LHCN-M2 (cell line): ENCODE data around the gene FOXF1. TPM values are rescaled to one million over a fixed set of nuclear protein-coding genes. Genes with fewer than 3 reads are reported as not detected.

Experiments
- DNase-seq: peaks from one replicate; pipeline ENCODE4 v3.0.0-alpha.2; 2012; ENCODE audit warnings: low read depth
- total RNA-seq: library from RNA; depleted of rRNA; stranded (reverse); fragments of >200 nt; gene quantifications from 2 replicates; pipeline ENCODE4 v1.2.3, GENCODE V29; 2014

Gene FOXF1
- total RNA-seq, 1 experiment from 2014 or later = not detected

DNA sequence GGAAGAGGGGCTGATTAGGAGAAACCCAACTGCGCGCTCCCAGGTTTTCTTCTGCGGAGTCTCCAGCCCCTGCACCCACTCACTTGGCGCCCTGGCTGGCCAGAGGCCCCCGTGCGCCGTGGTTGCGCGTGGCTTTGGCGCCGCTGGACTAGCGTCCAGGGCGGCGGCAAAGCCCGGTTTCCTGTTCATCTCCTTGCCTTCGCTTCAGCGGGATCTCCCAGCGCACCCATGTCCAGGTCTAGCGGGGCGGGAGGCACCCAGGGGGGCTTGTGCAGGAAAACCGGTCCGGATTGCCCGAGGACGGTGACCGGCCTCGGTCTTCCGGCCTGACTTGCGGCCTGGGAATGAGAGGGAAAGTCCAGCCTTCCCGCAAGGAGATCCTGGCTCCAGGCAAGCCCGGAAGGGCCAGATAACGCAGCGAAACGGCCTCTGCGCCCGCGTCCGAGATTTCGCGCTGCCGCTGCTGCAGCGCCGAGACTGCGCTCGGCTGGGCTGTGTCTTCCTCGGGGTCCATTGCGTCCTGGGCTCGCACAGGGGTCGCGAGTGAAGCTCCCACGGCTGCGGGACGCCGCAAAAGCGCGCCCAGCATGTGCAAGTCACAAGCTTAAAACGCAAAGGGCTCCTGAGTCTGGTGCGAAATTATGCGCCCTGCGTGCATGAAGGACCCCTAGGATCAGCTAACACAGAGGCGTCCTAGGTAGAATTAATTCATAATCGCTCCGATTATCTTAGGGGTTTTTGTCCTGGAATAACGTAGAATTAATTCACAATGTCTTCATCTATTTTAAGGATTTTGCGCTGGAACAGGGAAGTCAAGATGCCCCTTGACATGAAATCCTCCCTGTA lies 5.7 kb downstream of the FOXF1 start:
- no peak for DNase-seq

DNA sequence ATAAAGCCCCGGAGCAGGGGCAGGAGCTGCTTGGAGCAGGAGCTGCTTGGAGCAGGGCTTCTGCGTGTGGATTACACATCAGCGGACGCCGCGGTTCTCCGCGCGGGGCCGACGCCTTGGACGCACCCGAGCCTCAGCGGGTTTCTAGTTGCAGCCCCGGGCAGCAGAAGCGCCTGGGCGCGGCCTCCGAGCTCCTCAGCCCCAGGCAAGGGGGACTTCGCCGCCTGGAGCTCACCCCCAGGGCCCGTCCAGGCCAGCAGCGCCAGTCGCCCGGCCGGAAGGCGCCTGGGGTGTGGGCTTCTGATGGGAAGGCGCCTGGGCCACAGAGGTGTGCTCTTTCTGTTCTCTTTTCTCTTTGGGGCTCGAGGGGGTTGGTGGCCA lies 6.3 kb downstream of the FOXF1 start:
- DNase-seq = no peak

DNA sequence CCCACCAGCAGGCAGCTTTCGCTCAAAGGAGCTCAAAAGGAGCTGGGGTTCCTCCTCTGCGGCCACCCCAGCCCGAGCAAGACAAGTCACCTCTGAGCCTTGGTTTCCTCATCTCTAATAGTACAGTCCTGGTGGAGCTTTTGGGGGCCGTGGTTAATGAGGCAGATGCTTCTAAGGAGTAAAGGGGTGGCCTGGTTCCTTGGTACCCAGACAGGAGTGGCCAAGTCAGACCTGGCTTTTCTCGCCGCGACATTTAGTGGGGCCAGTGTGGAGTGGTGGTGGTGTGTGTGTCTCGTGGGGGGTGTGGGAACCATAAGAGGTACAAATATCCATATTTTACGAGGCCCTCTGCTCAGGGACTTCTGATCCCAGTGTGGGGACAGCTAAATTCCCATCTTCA lies 6.7 kb downstream of the FOXF1 start:
- DNase-seq = no peak

DNA sequence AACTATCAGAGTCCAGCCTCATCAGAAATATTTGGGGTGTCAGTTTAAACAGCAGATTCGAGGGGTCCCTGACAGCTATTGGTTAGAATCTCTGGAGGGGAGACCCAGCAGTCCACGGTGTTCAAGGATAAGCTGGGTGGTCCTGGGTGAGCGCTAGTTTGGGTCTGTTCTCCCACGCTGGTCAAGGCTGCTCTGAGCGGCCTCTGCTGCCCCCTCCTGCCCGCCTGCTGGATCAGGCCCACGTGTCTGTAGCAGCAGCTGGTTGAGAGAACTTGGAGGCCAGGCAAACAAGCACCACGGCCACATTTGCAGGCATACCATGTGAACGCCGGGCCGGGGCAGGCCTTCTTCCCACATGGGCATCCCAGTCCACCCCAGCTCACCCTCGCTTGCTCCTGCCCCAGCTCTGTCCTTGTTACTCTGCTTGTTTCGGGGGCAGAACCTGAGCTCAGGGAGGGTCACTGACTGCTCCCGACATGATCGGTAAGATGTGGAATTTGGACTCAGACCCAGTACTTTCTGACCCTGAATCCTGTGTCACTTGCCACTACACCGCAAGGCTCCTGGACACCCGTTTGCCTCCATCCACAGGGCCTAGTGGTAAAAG lies 7.4 kb downstream of the FOXF1 start:
- DNase-seq = peak; percentile 34

DNA sequence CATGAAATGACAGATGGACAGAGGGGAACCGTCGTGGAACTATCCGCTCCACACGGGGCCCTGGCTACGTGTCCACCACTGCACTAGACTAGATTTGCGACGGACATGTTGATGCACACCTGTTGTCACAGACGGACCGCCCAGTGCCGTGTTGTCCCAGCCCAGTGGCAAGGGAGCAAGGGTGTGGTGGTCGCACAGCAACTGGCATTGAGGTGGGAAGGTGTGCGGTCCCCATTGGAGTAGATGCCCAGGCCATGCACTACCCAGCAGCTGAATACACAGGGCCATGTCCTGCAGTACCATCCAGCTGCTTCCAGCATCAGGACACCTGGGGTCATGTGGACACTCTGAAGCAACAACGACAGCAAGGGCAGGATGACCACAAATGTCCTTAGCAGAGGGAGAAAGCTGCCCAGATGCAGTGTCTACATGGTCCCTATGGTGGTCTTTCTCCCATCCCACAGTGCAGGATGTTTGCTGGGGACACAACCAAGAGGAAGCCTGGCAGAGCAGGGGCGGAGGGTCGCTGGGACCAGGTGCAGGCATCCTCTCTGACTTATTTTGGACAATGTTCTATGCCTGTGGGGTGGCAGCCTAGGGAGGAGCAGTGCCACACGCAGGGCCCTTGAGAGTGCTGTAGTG lies 8.8 kb downstream of the FOXF1 start:
- DNase-seq = no peak

DNA sequence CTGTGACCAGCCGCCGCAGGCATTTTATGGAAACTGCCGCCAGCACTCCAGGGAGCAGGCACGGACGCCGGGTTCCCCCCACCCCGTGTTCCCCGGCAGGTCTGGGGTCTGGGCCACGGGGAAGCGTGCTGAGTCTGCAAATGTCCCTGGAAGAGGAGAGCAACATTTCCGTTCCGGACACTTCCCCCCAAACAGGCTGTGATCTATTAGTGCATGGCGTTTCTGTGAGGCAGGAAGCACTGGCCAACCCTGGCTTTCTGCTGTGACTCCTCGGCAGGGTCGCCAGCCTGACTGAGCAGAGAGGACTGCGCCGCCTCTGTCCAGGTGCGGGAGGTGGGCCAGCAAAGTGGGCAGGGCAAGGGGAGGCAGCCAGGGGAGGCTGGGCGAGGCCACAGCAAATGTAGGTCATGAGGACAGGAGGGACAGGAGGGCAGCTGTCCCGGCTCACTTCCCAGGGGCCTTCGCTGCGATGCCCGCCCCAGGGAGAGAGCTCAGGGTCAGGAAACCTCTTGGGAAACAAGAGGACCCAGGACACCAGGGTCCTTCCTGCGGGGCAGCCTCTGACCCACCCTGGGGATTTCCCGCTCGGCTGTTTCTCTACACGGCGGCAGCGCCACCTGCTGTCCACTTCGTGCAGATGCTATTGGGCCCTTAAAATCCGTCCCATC lies 9.5 kb downstream of the FOXF1 start:
- DNase-seq = peak; percentile 25

DNA sequence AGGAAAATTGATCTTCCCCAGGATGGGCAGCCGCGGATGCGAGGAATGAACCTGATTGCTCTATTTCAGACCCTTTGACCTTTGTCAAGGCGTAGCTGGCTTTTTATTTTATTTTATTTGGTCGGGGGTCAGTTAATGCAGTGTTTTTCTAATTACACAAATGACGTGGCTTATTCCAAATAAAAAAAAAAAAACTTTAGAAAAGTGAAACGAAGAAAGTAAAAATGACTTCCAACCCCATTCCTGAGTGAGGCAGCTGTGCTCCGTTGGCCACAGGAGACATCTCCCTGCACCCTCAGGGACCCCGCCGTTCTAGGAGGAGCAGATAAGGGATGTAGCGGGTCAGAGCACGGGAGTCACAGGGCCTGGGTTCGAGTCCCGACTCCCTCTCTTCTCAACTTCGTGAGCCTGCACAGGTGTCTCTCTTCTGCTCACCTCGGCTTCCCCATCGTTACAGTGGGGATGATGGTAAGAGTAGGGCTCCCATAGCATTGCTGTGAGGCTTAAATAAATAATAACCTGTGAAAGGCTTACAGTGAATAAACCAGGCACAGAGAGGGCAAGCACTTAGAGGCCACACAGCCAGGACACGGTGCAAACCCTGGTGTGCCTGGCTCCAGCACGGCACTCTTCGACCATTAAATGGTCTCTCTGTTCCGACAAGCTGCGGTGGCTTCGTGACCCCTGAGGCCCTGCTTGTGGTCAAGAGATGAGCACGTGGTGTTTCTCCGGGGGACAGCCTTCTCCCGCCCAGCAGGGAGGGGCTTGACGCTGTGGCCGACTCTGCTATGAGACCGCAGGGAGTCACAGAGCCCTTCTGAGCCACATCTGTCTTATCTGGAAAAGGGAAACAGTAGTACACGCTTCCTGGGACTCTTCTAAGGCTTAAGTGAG lies 10.2 kb downstream of the FOXF1 start:
- DNase-seq = no peak

DNA sequence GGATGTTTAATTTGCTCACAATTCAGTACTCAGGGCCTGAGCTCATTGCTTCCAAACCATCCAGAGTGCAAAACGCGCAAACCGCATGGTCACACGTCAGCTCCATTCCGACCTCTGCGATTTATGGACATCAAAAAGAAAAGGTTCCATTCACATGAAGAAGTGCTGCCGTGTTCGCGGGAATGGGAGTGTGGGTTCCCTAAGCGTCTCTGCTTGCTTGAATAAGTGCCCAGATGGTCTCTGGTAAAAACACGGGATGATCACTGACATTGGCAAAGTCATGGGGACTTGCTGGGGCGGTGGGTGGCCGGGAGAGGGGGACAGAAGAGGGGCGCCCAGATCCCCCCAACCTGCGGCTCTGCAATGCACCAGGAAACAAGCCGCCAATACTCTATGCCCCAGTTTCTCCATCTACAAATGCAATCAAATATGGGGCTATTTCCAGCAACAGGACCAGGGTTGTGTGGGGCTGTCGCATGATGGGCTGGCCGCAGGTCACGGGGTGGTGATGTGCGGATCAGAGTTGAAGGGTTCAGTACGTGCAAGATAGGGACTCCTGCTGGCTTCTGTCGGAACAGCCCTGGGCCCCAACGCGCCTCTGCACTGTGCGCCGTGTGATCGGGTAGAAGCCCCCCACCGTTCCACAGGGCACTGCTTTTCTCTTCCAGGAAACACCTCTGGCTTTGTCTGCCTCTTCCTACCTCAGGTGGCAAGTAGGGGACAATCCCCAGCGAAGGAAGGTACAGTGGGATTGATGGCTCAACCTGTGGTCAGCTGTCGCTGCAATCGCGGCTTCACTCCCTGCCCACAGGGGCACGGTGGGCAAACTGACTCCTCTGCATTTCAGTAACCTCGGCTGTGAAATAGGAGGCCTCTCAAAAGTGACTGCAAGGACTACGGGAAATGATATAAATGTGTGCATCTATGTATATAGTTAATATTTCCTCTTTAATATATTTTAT lies 11.2 kb downstream of the FOXF1 start:
- DNase-seq = no peak

DNA sequence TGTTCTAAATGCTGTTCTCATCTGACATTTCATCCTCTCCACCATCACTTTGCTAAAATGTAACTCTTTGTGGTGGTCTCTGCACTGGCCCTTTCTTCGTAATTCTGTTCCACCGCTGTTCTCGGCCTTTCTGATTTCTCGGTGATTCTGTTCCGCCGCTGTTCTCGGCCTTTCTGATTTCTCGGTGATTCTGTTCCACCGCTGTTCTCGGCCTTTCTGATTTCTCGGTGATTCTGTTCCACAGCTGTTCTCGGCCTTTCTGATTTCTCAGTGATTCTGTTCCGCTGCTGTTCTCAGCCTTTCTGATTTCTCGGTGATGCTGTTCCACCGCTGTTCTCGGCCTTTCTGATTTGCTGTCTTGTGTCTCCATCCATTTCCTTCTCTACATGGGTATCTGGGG lies 12.3 kb downstream of the FOXF1 start:
- no peak for DNase-seq

DNA sequence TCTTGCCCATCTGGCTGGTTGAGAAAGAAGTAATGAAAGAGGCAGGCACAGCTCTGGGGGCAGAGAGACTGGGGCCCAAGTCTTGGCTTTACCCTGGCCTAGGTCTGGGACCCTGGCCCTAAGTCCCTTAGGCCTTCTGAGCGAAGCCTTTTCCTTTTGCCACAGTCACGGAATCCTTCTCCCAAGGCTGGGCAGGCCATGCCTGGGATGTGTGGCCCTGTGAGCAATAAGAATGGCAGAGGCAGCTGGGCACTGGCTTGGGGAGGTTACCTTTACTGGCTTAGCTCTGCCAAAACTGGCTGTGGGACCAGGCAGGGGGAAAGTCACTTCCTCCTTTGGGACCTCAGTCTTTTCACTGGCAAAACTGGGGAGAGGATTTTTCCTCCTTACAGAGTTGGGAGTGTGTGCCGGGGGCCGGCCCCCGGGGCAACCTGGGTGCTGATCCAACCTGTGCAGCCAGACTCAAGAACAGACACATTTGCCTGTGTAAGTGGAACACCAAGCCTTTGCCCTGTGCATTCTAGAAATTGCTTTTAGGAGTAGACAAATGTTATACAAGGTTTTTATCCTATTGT lies 12.9 kb downstream of the FOXF1 start:
- DNase-seq = no peak

DNA sequence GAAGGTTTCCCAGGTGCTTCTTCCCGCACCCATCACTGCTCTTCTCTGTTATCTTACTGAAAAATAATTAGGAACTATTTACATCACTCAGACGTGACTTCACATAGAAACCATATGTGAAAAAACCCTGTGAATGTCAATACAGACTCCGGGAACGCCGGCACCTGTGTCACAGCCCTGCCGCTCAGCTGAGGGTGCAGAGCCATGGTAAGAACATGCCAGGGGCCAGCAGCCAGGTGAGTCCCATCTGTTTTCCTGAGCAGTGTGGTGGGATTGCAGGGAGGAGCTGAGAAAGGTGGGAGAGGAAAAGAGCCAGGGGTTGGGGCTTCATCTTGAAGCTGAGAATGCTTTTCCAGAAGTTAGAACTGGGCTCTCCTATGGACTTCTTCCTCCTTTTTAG lies 13.7 kb downstream of the FOXF1 start:
- DNase-seq = no peak

DNA sequence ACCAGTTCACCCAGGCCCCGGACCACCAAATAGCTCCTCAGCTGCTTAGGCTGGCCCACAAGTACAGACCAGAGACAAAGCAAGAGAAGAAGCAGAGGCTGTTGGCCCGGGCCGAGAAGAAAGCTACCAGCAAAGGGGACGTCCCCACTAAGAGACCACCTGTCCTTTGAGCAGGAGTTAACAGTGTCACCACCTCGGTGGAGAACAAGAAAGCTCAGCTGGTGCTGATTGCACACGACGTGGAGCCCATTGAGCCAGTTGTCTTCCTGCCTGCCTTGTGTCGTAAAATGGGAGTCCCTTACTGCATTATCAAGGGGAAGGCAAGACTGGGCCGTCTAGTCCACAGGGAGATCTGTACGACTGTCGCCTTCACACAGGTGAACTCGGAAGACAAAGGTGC lies 15.4 kb downstream of the FOXF1 start:
- no peak for DNase-seq

DNA sequence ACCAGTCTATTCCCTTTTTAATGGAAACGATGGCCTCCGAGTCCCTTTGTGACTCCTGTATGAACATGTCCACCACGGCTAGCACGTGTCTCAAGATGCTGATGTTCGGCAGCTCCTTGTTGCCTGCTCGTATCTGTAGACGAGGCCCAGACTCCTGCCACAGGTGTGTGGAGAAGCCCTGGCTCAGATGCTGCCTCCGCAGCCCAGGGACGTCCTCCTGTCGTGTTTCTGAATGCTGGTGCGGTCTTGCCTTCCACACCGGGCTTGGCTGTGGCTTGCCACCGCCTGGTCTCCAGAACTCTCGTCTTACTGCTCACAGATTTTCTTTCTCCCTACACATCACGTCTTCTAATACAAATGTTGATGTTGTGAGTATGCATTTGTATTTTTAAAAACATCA lies 17.0 kb downstream of the FOXF1 start:
- no peak for DNase-seq

DNA sequence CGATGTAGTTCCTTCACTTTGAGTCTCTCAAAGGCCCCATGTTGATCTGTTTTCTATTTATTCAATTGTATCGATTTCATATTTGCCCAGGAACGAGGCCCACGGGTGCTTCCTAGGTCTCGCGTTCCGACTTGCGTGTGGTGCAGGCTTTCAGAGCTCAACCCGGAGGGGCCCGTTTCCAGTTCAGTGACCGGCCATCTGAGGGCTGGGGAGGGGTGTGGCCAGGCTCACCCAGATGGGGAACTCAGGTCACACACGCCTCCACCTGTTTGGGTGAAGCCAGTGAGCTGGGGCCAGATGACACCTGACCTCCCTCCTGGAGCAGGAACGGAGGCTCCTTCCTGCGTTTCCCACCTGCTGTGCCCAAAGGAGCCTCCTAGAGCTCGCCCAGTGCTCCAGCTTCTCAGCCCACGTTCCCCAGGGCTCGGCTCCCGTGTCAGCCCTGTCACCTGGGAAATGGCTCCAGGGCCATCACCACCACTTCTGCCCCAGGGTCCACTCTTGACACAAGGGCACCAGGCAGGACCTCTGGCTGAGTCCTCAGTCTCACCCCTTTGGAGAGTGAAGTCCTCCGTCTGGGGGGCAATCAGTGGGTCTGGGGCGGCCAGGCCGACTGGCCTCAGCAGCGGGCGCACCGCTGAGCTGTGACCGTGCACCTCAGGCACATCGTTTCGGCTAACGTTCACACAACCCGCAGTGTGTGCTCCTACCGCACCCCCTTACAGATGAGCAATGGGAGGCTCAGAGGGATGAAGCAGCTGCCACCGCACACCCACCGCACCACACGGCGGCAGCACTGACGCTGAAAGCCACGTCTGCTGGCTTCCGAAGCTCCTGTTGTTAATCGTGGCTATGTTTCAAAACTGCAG lies 18.0 kb downstream of the FOXF1 start:
- no peak for DNase-seq

DNA sequence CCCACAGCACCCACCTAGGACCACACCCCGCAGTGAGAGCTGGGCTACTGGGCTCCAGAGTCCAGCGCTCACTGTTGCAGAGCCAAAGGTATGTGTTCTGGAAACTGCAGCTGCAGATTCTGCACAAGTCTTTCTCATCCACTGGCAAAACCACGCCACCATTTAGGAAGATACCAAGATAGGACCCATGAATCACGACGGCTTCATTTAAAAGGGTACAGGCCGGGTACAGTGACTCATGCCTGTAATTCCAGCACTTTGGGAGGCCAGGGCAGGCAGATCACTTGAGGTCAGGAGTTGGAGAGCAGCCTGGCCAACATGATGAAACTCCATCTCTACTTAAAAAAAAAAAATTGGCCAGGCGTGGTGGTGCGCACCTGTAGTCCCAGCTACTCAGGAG lies 18.8 kb downstream of the FOXF1 start:
- DNase-seq = peak; percentile 80

DNA sequence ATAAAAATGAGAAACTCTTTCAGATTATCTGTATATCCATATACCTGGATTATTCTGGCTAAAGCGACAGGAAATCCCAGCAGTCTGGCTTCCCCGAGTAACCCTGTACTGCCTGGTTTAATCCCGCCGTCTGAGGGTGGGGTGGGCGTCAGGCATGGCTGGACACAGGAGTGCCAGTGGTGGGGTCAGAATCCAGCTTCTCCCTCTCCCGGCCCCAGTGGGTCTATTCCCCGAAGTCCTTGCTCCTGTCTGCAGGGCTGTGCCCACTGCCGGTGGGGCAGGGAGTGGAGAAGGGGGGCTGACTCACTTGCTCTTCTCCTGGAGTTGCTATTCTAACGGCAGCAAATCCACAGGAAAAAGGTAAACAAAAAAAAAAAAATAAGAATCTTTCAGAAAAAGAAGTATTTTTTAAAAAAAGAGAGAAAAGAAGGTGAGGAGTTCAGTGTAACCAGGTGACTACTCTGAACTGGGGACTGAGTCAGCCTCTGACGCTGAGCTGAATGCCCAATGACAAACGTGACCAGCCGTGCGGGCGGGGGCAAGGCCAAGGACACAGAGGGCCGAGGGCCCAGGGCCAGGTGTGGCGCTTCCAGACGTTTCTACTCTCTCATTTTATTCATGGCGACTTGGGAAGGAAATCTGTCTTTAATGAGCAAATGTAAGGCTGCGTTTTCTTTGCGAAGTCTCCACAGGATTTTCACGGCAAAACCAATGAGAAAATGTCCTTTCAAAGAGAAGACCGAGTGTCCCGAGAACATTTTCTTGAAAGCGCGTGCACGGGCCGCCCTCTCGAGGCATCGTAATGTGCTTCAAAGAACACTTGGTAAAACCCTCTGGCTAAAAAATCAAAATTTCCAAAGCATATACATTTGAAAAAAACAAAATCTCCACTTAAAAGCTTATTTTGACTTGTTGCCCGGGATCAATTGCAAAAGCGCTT lies 20.2 kb downstream of the FOXF1 start:
- no peak for DNase-seq

DNA sequence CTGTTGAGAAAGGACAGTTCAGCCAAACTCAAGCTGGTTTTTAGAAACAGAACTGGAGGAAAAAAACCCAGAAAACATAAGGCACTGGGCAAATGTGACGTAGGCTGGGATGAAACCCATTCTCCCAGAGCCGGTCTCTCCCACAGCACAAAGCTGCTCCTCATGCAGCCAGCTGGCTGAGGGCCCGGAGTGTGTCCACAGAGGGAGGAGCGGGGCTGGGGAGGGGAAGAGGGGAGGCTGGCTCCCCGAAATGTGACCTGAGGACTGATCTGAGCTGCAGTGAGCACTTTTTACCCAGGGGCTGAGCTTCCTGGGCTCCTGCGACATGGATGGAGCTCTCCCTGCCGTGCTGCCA lies 20.8 kb downstream of the FOXF1 start:
- DNase-seq = no peak
